DND-41 (cell line): ENCODE measurements around the gene ALDH8A1.

Experiments
- ATAC-seq: fragments of 200-7000 bp; cut with Tn5 transposase; 3 replicates; pipeline ENCODE4 v1.9.1; 2021; ENCODE audit warnings: low read depth; ENCODE audit not compliant: insufficient read depth
- DNase-seq: peaks from one replicate; pipeline ENCODE4 v3.0.0-alpha.2; 2020
- H2AFZ ChIP-seq: 2 replicates; pipeline ENCODE4 v1.6.0; 2012; ENCODE audit warnings: low read depth, low read length
- H3K27ac ChIP-seq: 2 replicates; pipeline ENCODE4 v1.5.1; 2012; ENCODE audit warnings: low read length, inconsistent platforms
- H3K27me3 ChIP-seq: fragments of 200-600 bp; sonication (generic); 2 replicates; pipeline ENCODE4 v1.6.0; 2012; ENCODE audit warnings: low read length, mild to moderate bottlenecking, inconsistent platforms; ENCODE audit not compliant: insufficient read depth, poor library complexity
- H3K36me3 ChIP-seq: 2 replicates; pipeline ENCODE4 v1.5.1; 2012; ENCODE audit warnings: low read length, inconsistent platforms; ENCODE audit not compliant: insufficient read depth
- H3K4me1 ChIP-seq: 2 replicates; pipeline ENCODE4 v1.5.1; 2012; ENCODE audit warnings: mild to moderate bottlenecking, low read length; ENCODE audit not compliant: insufficient read depth
- H3K4me2 ChIP-seq: 2 replicates; pipeline ENCODE4 v1.6.0; 2012; ENCODE audit warnings: mild to moderate bottlenecking, moderate library complexity, low read length, inconsistent platforms; ENCODE audit not compliant: insufficient read depth
- H3K4me3 ChIP-seq, 2 experiments: fragments of 200-600 bp in 1 of 2; shearing (Covaris generic) in 1 of 2; 2 replicates each; pipeline ENCODE4 v1.5.1; 2012 to 2016; ENCODE audit warnings: inconsistent platforms in 2 of 2, low read length in 2 of 2, mild to moderate bottlenecking in 2 of 2, low read depth in 1 of 2, moderate library complexity in 1 of 2
- H3K79me2 ChIP-seq: 2 replicates; pipeline ENCODE4 v1.6.0; 2012; ENCODE audit warnings: low read length, inconsistent platforms; ENCODE audit not compliant: insufficient read depth
- H3K9ac ChIP-seq: 2 replicates; pipeline ENCODE4 v1.6.0; 2012; ENCODE audit warnings: low read depth, mild to moderate bottlenecking, inconsistent platforms, low read length, moderate library complexity
- H3K9me3 ChIP-seq: 2 replicates; pipeline ENCODE4 v1.5.1; 2012; ENCODE audit warnings: low read length, moderate library complexity, mild to moderate bottlenecking, inconsistent platforms; ENCODE audit not compliant: insufficient read depth, severe bottlenecking
- H4K20me1 ChIP-seq: 2 replicates; pipeline ENCODE4 v1.6.0; 2012; ENCODE audit warnings: low read length; ENCODE audit not compliant: insufficient read depth
- CTCF ChIP-seq: IDR thresholded peaks from 2 replicates; pipeline ENCODE4 v1.5.1; 2012; ENCODE audit warnings: borderline replicate concordance, low read length, moderate library complexity, mild to moderate bottlenecking; ENCODE audit not compliant: poor library complexity, severe bottlenecking; ENCODE audit errors: extremely low read depth
- EZH2 ChIP-seq: IDR thresholded peaks from 3 replicates; pipeline ENCODE4 v1.6.1; 2012; ENCODE audit warnings: borderline replicate concordance, low read depth, mild to moderate bottlenecking, moderate library complexity, low read length, inconsistent platforms; ENCODE audit not compliant: severe bottlenecking

Gene ALDH8A1

DNA sequence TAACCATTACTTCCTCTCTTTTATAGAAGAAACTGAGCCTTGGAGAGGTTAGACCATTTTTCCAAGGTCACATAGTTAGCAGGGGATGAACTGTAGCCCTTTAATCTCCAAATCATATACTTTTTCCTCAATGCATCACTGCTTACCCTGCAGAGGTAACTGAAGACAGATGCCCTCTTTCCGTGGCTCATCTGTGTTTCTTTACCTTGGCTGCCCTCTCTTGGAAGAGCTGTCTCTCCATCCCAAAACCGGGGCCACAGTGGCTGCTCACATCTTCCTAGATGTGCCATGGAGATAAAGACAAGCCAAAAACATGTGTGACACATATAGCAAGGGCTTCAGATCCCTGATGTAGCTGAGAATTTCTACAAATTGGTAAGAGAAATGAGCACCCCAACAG lies 581 bp upstream of the ALDH8A1 start:
- ATAC-seq = no peak
- Histone ChIP-seq H3K9ac (no peak overlapping the region), H3K27ac (no peak overlapping the region), H3K4me1 (no peaks in the 10 kb centered on the region), H4K20me1 (no peaks in the 10 kb centered on the region), H2AFZ (no peak overlapping the region), H3K9me3 (no peaks in the 10 kb centered on the region), H3K4me3 (no peak overlapping the region), H3K4me2 (no peak overlapping the region), H3K36me3 (no peaks in the 10 kb centered on the region), H3K79me2 (no peaks in the 10 kb centered on the region), H3K27me3 (no peaks in the 10 kb centered on the region)
- TF ChIP-seq EZH2 (no peak), CTCF (no peak)
- no peak for DNase-seq

- Histone ChIP-seq H3K27ac (no peak overlapping the region), H3K36me3 (no peaks in the 10 kb centered on the region), H3K9me3 (no peaks in the 10 kb centered on the region), H3K9ac (no peak overlapping the region), H2AFZ (no peak overlapping the region), H3K4me2 (no peak overlapping the region), H4K20me1 (no peaks in the 10 kb centered on the region), H3K79me2 (no peaks in the 10 kb centered on the region), H3K4me1 (no peaks in the 10 kb centered on the region), H3K4me3 (no peak overlapping the region), H3K27me3 (no peaks in the 10 kb centered on the region)
- DNase-seq (no peak), ATAC-seq (no peak)
- TF ChIP-seq CTCF (no peak), EZH2 (no peak)
Measured at GRCh38 chr6:134948691-134949090, 1.2 kb downstream of the ALDH8A1 start.

- ATAC-seq = no peak
- Histone ChIP-seq H3K79me2 (no peaks in the 10 kb centered on the region), H3K9ac (no peak overlapping the region), H3K4me1 (no peaks in the 10 kb centered on the region), H2AFZ (no peak overlapping the region), H3K4me2 (no peak overlapping the region), H3K9me3 (no peaks in the 10 kb centered on the region), H3K27me3 (no peaks in the 10 kb centered on the region), H3K4me3 (no peak overlapping the region), H3K36me3 (no peaks in the 10 kb centered on the region), H3K27ac (no peak overlapping the region), H4K20me1 (no peaks in the 10 kb centered on the region)
- TF ChIP-seq EZH2 = no peak
- no peak for TF ChIP-seq CTCF
- no peak for DNase-seq
Measured at GRCh38 chr6:134948142-134948541, 1.8 kb downstream of the ALDH8A1 start.

- H4K20me1 ChIP-seq = no peaks in the 10 kb centered on the region
- H2AFZ ChIP-seq = no peak overlapping the region
- H3K9me3 ChIP-seq = no peaks in the 10 kb centered on the region
- H3K4me1 ChIP-seq = no peaks in the 10 kb centered on the region
- no peak overlapping the region for H3K9ac ChIP-seq
- DNase-seq (no peak), ATAC-seq (no peak)
- H3K4me2 ChIP-seq = no peak overlapping the region
- H3K79me2 ChIP-seq = no peaks in the 10 kb centered on the region
- H3K4me3 ChIP-seq = no peak overlapping the region
- no peaks in the 10 kb centered on the region for H3K36me3 ChIP-seq
- H3K27me3 ChIP-seq = no peaks in the 10 kb centered on the region
- H3K27ac ChIP-seq = no peak overlapping the region
- no peak for TF ChIP-seq CTCF
- no peak for TF ChIP-seq EZH2
Measured at GRCh38 chr6:134945045-134945444, 4.9 kb downstream of the ALDH8A1 start.
